Measurements from ENCODE around the gene SRPX2. TPM values are rescaled to one million over a fixed set of nuclear protein-coding genes. Genes with fewer than 3 reads are reported as not detected.

SRPX2 gene
- total and polyA plus RNA-seq, 2 of the 13 experiments (the other 11 are each of a cell fraction or from before 2014, with no cell fraction given): 1.5 to 6.7 TPM

DNA sequence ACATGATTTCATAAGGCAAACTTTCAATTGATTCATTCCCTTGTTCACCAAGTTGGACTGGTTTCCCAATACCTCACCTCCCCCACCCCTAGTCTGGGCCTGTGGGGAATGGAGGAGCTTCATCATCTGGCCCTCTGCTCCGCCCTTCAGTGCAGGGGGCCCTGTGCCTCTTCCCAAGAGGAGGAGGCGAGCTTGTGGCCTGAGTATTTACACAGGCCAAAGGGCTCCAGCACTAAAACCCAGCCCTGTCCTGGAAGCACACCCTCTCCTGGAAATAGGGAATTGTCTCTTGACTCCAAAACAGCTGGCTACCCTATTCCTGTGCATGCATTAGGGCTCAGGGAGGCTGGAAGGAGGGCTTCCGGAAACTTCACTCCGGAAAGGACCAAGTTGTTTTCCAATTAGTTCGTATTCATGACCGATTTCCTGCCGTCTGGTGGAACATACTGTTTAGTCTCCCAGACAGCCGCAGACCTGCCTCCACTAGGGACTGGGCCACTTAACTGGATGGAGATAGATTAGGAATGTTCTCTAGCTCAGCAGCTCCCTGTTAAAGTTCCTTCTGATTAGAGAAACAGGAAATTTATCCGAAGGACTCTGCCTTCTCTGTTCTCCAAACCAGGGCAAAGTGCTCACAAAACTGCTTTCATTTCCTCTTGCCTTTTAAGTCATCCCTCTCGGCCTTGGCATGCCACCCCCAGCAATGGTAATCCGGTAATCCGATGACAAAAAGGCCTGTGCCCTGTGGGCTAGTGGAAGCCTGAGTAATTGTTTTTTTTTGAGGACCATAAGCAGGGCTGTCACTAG lies 5.8 kb downstream of the SRPX2 start (continued):
- no peak for TF ChIP-seq TCF7 (IDR thresholded peaks at IDR 0.05; ENCODE audit: low read depth)
- TF ChIP-seq, protein P1, sequence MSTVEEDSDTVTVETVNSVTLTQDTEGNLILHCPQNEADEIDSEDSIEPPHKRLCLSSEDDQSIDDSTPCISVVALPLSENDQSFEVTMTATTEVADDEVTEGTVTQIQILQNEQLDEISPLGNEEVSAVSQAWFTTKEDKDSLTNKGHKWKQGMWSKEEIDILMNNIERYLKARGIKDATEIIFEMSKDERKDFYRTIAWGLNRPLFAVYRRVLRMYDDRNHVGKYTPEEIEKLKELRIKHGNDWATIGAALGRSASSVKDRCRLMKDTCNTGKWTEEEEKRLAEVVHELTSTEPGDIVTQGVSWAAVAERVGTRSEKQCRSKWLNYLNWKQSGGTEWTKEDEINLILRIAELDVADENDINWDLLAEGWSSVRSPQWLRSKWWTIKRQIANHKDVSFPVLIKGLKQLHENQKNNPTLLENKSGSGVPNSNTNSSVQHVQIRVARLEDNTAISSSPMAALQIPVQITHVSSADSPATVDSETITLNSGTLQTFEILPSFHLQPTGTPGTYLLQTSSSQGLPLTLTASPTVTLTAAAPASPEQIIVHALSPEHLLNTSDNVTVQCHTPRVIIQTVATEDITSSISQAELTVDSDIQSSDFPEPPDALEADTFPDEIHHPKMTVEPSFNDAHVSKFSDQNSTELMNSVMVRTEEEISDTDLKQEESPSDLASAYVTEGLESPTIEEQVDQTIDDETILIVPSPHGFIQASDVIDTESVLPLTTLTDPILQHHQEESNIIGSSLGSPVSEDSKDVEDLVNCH (CRISPR knock-in tag; IDR thresholded peaks at IDR 0.05): no peak
- TF ChIP-seq, protein P2, sequence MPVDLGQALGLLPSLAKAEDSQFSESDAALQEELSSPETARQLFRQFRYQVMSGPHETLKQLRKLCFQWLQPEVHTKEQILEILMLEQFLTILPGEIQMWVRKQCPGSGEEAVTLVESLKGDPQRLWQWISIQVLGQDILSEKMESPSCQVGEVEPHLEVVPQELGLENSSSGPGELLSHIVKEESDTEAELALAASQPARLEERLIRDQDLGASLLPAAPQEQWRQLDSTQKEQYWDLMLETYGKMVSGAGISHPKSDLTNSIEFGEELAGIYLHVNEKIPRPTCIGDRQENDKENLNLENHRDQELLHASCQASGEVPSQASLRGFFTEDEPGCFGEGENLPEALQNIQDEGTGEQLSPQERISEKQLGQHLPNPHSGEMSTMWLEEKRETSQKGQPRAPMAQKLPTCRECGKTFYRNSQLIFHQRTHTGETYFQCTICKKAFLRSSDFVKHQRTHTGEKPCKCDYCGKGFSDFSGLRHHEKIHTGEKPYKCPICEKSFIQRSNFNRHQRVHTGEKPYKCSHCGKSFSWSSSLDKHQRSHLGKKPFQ (CRISPR knock-in tag; IDR thresholded peaks at IDR 0.05; ENCODE audit: insufficient replicate concordance): no peak
- TF ChIP-seq AGO1 (IDR thresholded peaks at IDR 0.05; ENCODE audit: low read depth, low read length, poor library complexity, severe bottlenecking): no peak
- no peak for TF ChIP-seq GABPA (IDR thresholded peaks at IDR 0.05; ENCODE audit: low read depth, low read length)
- TF ChIP-seq GABPA (CRISPR knock-in tag; IDR thresholded peaks at IDR 0.05; ENCODE audit: low read depth): peak; percentile 46; the same call in 1 of the 2 replicates
- no peak for TF ChIP-seq KLF13 (CRISPR knock-in tag; IDR thresholded peaks at IDR 0.05)
- TF ChIP-seq FOXK1 (CRISPR knock-in tag; IDR thresholded peaks at IDR 0.05; ENCODE audit: borderline replicate concordance, low read depth): no peak
- no peak for TF ChIP-seq SP140L (CRISPR knock-in tag; IDR thresholded peaks at IDR 0.05; ENCODE audit: borderline replicate concordance)
- no peak for TF ChIP-seq NFKB2 (CRISPR knock-in tag; IDR thresholded peaks at IDR 0.05; ENCODE audit: borderline replicate concordance)
- TF ChIP-seq GZF1 (CRISPR knock-in tag; IDR thresholded peaks at IDR 0.05): no peak
- TF ChIP-seq, protein P3, sequence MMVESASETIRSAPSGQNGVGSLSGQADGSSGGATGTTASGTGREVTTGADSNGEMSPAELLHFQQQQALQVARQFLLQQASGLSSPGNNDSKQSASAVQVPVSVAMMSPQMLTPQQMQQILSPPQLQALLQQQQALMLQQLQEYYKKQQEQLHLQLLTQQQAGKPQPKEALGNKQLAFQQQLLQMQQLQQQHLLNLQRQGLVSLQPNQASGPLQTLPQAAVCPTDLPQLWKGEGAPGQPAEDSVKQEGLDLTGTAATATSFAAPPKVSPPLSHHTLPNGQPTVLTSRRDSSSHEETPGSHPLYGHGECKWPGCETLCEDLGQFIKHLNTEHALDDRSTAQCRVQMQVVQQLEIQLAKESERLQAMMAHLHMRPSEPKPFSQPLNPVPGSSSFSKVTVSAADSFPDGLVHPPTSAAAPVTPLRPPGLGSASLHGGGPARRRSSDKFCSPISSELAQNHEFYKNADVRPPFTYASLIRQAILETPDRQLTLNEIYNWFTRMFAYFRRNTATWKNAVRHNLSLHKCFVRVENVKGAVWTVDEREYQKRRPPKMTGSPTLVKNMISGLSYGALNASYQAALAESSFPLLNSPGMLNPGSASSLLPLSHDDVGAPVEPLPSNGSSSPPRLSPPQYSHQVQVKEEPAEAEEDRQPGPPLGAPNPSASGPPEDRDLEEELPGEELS (CRISPR knock-in tag; IDR thresholded peaks at IDR 0.05): peak; percentile 74
- no peak for TF ChIP-seq MIER3 (CRISPR knock-in tag; IDR thresholded peaks at IDR 0.05; ENCODE audit: borderline replicate concordance)
- no peak for TF ChIP-seq ZBTB38 (CRISPR knock-in tag; IDR thresholded peaks at IDR 0.05)
- TF ChIP-seq, protein P4, sequence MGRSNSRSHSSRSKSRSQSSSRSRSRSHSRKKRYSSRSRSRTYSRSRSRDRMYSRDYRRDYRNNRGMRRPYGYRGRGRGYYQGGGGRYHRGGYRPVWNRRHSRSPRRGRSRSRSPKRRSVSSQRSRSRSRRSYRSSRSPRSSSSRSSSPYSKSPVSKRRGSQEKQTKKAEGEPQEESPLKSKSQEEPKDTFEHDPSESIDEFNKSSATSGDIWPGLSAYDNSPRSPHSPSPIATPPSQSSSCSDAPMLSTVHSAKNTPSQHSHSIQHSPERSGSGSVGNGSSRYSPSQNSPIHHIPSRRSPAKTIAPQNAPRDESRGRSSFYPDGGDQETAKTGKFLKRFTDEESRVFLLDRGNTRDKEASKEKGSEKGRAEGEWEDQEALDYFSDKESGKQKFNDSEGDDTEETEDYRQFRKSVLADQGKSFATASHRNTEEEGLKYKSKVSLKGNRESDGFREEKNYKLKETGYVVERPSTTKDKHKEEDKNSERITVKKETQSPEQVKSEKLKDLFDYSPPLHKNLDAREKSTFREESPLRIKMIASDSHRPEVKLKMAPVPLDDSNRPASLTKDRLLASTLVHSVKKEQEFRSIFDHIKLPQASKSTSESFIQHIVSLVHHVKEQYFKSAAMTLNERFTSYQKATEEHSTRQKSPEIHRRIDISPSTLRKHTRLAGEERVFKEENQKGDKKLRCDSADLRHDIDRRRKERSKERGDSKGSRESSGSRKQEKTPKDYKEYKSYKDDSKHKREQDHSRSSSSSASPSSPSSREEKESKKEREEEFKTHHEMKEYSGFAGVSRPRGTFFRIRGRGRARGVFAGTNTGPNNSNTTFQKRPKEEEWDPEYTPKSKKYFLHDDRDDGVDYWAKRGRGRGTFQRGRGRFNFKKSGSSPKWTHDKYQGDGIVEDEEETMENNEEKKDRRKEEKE (IDR thresholded peaks at IDR 0.05): no peak
- no peak for TF ChIP-seq SSRP1 (CRISPR knock-in tag; IDR thresholded peaks at IDR 0.05)
- TF ChIP-seq TRIM24 (CRISPR knock-in tag; IDR thresholded peaks at IDR 0.05): no peak
- TF ChIP-seq ZNF501 (CRISPR knock-in tag; IDR thresholded peaks at IDR 0.05): no peak
- TF ChIP-seq HMG20A (CRISPR knock-in tag; IDR thresholded peaks at IDR 0.05; ENCODE audit: borderline replicate concordance): no peak
